ENCODE data around the gene BTRC.
"Not testable (repeated sequence)": the region's sequence is repeated elsewhere in the genome, so short reads cannot be mapped to it uniquely, and the experiment has no call there.

Gene BTRC

DNA sequence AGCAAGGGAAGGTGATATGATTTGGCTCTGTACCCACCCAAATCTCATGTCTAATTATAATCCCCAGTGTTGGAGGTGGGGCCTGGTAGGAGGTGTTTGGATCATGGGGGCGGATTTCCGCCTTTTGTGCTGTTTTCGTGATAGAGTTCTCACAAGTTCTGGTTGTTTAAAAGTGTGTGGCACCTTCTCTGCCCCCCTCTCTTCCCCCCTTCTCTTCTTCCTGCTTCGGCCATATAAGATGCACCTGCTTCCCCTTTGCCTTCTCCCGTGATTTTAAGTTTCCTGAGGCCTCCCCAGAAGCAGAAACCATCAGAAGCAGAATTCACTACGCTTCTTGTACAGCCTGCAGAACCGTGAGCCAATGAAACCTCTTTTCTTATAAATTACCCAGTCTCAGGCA is 21.1 kb downstream of the BTRC start:
- no peak overlapping the region for H3K4me3 ChIP-seq (ENCODE audit: low read depth, low read length)
- TF ChIP-seq, protein P1, sequence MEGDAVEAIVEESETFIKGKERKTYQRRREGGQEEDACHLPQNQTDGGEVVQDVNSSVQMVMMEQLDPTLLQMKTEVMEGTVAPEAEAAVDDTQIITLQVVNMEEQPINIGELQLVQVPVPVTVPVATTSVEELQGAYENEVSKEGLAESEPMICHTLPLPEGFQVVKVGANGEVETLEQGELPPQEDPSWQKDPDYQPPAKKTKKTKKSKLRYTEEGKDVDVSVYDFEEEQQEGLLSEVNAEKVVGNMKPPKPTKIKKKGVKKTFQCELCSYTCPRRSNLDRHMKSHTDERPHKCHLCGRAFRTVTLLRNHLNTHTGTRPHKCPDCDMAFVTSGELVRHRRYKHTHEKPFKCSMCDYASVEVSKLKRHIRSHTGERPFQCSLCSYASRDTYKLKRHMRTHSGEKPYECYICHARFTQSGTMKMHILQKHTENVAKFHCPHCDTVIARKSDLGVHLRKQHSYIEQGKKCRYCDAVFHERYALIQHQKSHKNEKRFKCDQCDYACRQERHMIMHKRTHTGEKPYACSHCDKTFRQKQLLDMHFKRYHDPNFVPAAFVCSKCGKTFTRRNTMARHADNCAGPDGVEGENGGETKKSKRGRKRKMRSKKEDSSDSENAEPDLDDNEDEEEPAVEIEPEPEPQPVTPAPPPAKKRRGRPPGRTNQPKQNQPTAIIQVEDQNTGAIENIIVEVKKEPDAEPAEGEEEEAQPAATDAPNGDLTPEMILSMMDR (conservative IDR thresholded peaks at IDR 0.05; ENCODE audit: low read depth, low read length) = no peak
- no peak for DNase-seq (ENCODE audit: low read depth)

DNA sequence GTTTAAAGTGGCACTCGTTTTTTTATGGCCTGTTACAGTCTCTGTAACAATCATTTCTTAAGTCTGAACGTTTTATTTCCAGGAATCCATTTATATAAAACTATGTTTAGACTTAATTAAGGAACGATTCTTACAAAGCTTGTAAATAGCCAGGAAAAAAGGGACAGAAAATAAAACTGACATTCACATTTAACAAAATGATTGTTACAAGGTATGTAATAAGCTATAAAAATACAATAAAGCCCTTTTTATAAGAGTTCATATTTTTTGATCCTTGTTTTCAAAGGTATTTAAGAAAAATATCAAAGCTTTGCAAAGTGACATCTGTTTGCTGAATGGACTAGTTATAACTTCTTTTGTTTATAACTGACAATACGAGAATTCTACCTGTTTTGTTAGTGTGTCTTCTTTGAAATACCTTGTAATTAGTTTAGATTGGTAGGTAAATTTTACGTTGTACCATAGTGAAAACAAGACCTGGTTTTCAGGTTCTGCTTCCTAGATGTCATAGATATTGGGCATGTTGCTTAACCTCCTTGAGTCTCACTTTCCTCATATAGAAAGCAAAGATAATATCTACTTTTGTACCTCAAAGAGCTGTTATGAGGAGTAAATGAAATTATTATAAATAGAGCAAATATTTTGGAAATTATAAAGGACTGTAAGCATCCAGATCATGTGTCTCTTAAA is 25.8 kb downstream of the BTRC start:
- H3K4me3 ChIP-seq (ENCODE audit: low read depth, low read length) = no peak overlapping the region
- TF ChIP-seq, protein P1 (conservative IDR thresholded peaks at IDR 0.05; ENCODE audit: low read depth, low read length) = no peak
- no peak for DNase-seq (ENCODE audit: low read depth)

DNA sequence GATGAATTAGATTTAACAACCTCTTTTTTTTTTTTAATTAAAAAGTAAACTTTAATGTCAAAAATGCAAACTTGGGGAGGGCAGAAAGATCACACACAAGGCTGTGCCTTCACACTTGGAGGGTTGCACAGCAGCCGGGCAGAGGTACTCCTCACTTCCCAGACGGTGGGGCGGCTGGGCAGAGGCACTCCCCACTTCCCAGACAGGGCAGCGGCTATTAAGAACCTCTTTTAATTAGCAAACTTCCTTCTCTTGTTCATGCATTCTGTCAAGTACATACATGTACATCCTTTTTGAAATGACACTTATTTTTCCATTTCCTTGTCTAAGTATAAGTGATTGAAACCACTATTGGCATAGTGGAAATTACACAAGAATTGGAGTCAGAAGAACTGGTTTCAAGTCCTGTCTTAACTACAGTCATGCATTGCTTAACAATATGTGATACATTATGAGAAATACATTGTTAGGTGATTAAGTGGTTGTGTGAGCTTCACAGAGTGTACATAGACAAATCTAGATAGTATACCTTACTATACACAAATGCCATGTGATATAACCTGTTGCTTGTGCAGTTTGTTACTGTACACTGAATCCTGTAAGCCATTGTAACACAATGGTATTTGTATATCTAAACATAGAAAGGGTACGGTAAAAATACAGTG is 26.5 kb downstream of the BTRC start:
- DNase-seq (ENCODE audit: low read depth) = no peak
- TF ChIP-seq, protein P1 (conservative IDR thresholded peaks at IDR 0.05; ENCODE audit: low read depth, low read length) = no peak
- no peak overlapping the region for H3K4me3 ChIP-seq (ENCODE audit: low read depth, low read length)

DNA sequence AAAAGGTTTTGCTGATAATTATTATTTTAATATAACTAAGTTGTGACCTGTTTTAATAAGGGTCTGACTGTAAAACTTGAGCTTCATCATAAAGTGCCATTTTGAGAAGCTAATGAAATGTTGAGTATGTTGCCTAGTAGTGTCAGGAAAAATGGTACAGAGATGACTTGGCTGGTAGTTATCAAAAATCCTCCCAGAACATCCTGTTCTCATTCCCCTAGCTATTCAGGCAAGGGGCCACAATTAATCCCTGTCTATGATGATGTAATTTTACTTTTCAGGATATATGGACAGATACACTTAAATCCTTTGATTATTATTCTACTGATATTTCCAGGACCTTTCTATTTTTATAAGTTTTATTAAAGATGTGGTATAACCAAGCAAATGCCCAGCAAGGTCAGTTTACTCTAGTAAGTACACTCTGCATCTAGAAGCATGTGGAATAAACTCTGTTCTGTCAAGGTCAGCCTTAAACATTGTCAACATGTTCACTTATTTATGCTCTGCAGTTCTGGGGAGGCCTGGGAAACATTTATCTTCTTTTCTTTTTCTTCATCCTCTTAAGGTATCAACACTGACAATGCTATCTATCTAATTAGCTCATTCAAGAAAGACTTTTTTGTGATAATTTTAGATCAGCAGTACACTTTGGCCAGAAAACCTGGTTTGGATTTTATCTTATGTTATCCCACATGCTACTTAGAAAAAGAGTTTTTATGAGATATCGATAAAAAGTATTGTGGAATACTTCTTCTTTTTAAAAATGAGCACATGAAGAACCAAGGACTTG is 32.1 kb downstream of the BTRC start:
- TF ChIP-seq, protein P1 (conservative IDR thresholded peaks at IDR 0.05; ENCODE audit: low read depth, low read length) = no peak
- peak; percentile 40 for DNase-seq (ENCODE audit: low read depth)
- no peak overlapping the region for H3K4me3 ChIP-seq (ENCODE audit: low read depth, low read length)

DNA sequence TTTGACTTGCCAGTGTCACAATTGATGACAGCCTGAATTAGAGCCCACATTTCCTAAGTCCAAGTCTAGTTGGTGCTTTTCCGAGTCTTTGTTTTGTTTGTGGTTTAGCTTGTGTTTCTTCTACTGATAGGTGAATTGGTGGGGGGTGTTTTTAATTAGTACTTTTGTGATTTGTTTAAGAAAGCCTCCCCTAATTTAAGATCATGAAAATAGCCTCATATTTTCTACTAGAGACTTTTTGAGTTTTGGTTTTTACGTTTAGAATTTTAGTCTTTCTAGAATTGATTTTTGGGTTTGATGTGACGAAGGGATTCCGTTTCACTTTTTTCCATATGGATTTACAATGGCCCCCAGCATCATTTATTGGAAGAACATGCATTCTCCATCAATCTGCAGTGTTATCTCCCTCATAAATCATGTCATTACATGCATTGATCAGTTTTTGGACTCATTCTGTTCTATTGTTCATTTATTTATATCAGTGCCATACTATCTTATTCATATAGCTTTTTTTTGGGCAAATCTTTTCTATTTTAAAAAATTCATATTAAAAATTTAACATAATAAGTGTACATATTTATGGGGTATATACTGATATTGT is 32.8 kb downstream of the BTRC start:
- no peak for DNase-seq (ENCODE audit: low read depth)
- no peak overlapping the region for H3K4me3 ChIP-seq (ENCODE audit: low read depth, low read length)
- TF ChIP-seq, protein P1 (conservative IDR thresholded peaks at IDR 0.05; ENCODE audit: low read depth, low read length) = no peak

DNA sequence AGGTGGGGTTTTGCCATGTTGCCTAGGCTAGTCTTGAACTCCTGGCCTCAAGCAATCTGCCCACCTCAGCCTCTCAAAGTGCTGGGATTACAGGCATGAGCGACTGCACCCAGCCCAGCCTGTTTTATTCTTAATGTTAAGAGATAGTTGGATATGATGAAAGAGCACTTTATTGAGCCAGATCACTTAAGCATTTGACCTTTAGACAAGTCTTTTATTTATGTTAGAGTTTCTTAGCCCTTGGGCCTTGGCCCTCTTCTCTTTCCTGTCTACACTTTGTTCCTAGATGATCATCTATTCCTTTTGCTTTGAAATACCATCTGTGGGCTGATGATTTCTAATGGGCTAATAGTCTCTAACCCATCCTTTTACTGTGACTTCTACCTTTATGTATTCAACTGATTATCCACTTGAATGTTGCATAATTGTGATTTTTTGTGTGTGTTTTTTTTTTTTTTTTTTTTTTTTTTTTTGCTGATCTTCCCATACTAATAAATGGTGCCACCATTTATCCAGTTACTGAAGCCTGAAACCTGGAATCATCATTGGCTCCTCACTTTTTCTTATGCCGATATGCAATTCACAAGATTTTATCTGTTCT is 34.8 kb downstream of the BTRC start:
- TF ChIP-seq, protein P1 (conservative IDR thresholded peaks at IDR 0.05; ENCODE audit: low read depth, low read length) = no peak
- no peak overlapping the region for H3K4me3 ChIP-seq (ENCODE audit: low read depth, low read length)
- DNase-seq (ENCODE audit: low read depth) = no peak

DNA sequence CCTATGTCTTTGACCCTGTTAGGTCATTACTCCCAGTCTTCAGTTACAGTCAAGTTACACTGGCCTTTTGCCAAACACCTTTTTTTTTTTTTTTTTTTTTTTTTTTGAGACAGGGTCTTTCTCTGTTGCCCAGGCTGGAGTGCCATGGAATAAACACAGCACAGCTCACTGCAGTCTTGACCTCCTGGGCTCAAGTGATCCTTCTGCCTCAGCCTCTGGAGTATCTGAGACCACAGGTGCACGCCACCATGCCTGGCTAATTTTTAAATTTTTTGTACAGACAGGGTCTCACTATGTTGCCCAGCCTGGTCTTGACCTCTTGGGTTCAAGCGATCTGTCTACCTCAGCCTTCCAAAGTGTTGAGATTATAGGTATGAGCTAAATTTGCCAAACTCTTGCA is 35.6 kb downstream of the BTRC start:
- not testable (repeated sequence) for DNase-seq (ENCODE audit: low read depth); H3K4me3 ChIP-seq (ENCODE audit: low read depth, low read length)

All from choroid plexus epithelial cell (primary cell).